Lower lobe of right lung (tissue), 2 donors: ENCODE results near the gene USP24. TPM values are rescaled to one million over a fixed set of nuclear protein-coding genes. Genes with fewer than 3 reads are reported as not detected.

ENCODE experiments used
- ATAC-seq, 2 donors: fragments of 200-7000 bp; cut with Tn5 transposase; one replicate each; pipeline ENCODE4 v1.9.1; 2020 to 2022; ENCODE audit warnings: mild to moderate bottlenecking in 2 of 2, moderate library complexity in 2 of 2
- DNase-seq: peaks from one replicate; pipeline ENCODE4 v3.0.0-alpha.2; 2020
- H3K27ac ChIP-seq: fragments of 200-600 bp; one replicate; pipeline ENCODE4 v1.8.0; 2022
- H3K27me3 ChIP-seq: fragments of 200-600 bp; one replicate; pipeline ENCODE4 v1.8.0; 2022; ENCODE audit warnings: low read depth
- H3K36me3 ChIP-seq: fragments of 200-600 bp; one replicate; pipeline ENCODE4 v1.8.0; 2022; ENCODE audit warnings: mild to moderate bottlenecking
- H3K4me1 ChIP-seq: fragments of 200-600 bp; one replicate; pipeline ENCODE4 v1.8.0; 2022
- H3K4me3 ChIP-seq: fragments of 200-600 bp; one replicate; pipeline ENCODE4 v1.8.0; 2022; ENCODE audit warnings: mild to moderate bottlenecking
- H3K9me3 ChIP-seq: fragments of 200-600 bp; one replicate; pipeline ENCODE4 v1.8.0; 2022
- CTCF ChIP-seq: fragments of 200-600 bp; IDR thresholded peaks from one replicate; pipeline ENCODE4 v1.8.0; 2022; ENCODE audit warnings: antibody characterized with exemption, mild to moderate bottlenecking
- intact Hi-C: fragments of 100-400 bp; cut with DNase I; formaldehyde crosslinking; loops from one replicate; pipeline ENCODE4 v1.11.0; 2022
- long read RNA-seq: library from polyadenylated mRNA; unstranded; transcript quantifications from one replicate; pipeline ENCODE4 v2.0.0, GENCODE V29; 2021
- total RNA-seq: library from RNA; stranded (reverse); fragmentation: NEBNext Ultra II Directional; extraction: Animal tissue kit (Norgen Biotek cat#: 25700); gene quantifications from one replicate; pipeline ENCODE4 v1.2.1, GENCODE V29; 2021
- donor health status: DM: no; HTN: yes; CAD: no; lungs with severe emphysema.

The USP24 gene
- 37.6 TPM for total RNA-seq
- long read RNA-seq, full-length matches to known transcripts: 4 of 31 reads
- long read RNA-seq, partial matches to known transcripts: 17 of 31 reads
- long read RNA-seq, other reads (novel, unspliced or antisense): 10 of 31 reads

- intact Hi-C loops: no loop called here
- ATAC-seq (peak; percentile 97), DNase-seq (peak; percentile 91)
- no peak for TF ChIP-seq CTCF
- Histone ChIP-seq H3K9me3 (no peaks in the 10 kb centered on the region), H3K27ac (peak within 1 kb of the TSS; percentile 96), H3K4me1 (peaks cover 60% of the 10 kb centered on the region), H3K36me3 (no peaks in the 10 kb centered on the region), H3K4me3 (peak within 1 kb of the TSS; percentile 82), H3K27me3 (no peaks in the 10 kb centered on the region)
These were observed at the start of gene USP24 for GRCh38 chr1:55215194-55216021. TSS of gene USP24 (minus strand) at chr1:55215364. CDS start at chr1:55215113, 251 bp downstream.

- no peak for ATAC-seq
- no peak for TF ChIP-seq CTCF
- Histone ChIP-seq H3K9me3 (no peaks in the 10 kb centered on the region), H3K4me1 (no peaks in the 10 kb centered on the region), H3K4me3 (no peak overlapping the region), H3K36me3 (no peaks in the 10 kb centered on the region), H3K27me3 (no peaks in the 10 kb centered on the region), H3K27ac (no peak overlapping the region)
- intact Hi-C loops: no loop called here
- DNase-seq: no peak
These were observed 47.7 kb upstream of the USP24 start for GRCh38 chr1:55262822-55263221.

- ATAC-seq: no peak
- Histone ChIP-seq H3K4me1 (no peaks in the 10 kb centered on the region), H3K36me3 (no peaks in the 10 kb centered on the region), H3K9me3 (no peaks in the 10 kb centered on the region), H3K4me3 (no peak overlapping the region), H3K27ac (no peak overlapping the region), H3K27me3 (no peaks in the 10 kb centered on the region)
- TF ChIP-seq CTCF: no peak
- intact Hi-C loops: no loop called here
- DNase-seq: no peak
These were observed 44.9 kb upstream of the USP24 start for GRCh38 chr1:55259911-55260609.

- Histone ChIP-seq H3K27ac (no peak overlapping the region), H3K9me3 (no peaks in the 10 kb centered on the region), H3K4me1 (no peaks in the 10 kb centered on the region), H3K27me3 (no peaks in the 10 kb centered on the region), H3K4me3 (no peak overlapping the region), H3K36me3 (no peaks in the 10 kb centered on the region)
- ATAC-seq: no peak
- no peak for DNase-seq
- TF ChIP-seq CTCF: no peak
- intact Hi-C loops: no loop called here
These were observed 42.8 kb upstream of the USP24 start for GRCh38 chr1:55257958-55258357.

GRCh38 chr1:55255901-55256300, 40.7 kb upstream of the USP24 start:
- no peaks in the 10 kb centered on the region for H3K4me1 ChIP-seq
- H3K27me3 ChIP-seq: no peaks in the 10 kb centered on the region
- TF ChIP-seq CTCF: no peak
- DNase-seq (no peak), ATAC-seq (no peak)
- H3K4me3 ChIP-seq: no peak overlapping the region
- intact Hi-C loops: no loop called here
- H3K9me3 ChIP-seq: no peaks in the 10 kb centered on the region
- H3K27ac ChIP-seq: no peak overlapping the region
- H3K36me3 ChIP-seq: no peaks in the 10 kb centered on the region
